SK-N-SH treated with all-trans-retinoic acid at 6 μM for 48 hours (cell line): ENCODE measurements around the gene RGS7.

Experiments used
- ARNTL ChIP-seq: fragments of 450-650 bp; formaldehyde crosslinking; IDR thresholded peaks from 2 replicates; pipeline ENCODE4 v1.5.0; 2020; ENCODE audit warnings: low read depth, mild to moderate bottlenecking, moderate library complexity, borderline replicate concordance
- BACH2 ChIP-seq: fragments of 250-450 bp; sonication (Bioruptor Pico); IDR thresholded peaks from 2 replicates; pipeline ENCODE4 v1.9.0; 2021; ENCODE audit warnings: mild to moderate bottlenecking, borderline replicate concordance
- ESRRG ChIP-seq: fragments of 250-450 bp; sonication (Bioruptor Pico); IDR thresholded peaks from 2 replicates; pipeline ENCODE4 v1.6.1; 2021; ENCODE audit warnings: mild to moderate bottlenecking
- RARB ChIP-seq: fragments of 250-450 bp; sonication (Bioruptor Pico); IDR thresholded peaks from 2 replicates; pipeline ENCODE4 v1.8.0; 2021; ENCODE audit warnings: mild to moderate bottlenecking, moderate library complexity
- ZFP3 ChIP-seq: fragments of 250-450 bp; sonication (Bioruptor Pico); IDR thresholded peaks from 2 replicates; pipeline ENCODE4 v1.5.0; 2020; ENCODE audit warnings: mild to moderate bottlenecking, moderate library complexity
- TF ChIP-seq, protein P1 (sequence below): fragments of 250-450 bp; sonication (Bioruptor Pico); IDR thresholded peaks from 2 replicates; pipeline ENCODE4 v1.5.1; 2020; ENCODE audit warnings: low read depth, mild to moderate bottlenecking, moderate library complexity
- TF ChIP-seq, protein P2 (sequence below): fragments of 250-450 bp; sonication (Bioruptor Pico); IDR thresholded peaks from 2 replicates; pipeline ENCODE4 v1.8.0; 2020; ENCODE audit warnings: mild to moderate bottlenecking, moderate library complexity, borderline replicate concordance

DNA sequence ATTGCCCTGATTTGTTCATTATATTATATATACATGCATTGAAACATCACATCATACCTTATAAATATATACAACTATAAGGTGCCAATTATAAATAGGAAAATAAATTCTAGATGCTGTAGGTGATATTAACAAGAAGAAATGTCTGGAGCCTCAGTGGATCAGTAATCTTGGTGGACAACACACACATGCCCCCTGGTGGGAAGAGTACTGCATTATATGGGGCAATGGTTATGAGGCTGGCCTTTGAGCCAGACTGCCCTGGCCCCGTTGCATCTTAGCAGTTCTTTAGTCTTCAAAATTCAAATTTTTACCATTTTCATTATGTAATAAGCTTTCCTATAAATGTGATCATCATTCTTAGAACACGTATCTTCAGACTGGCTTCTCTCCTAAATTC, 410.1 kb downstream of the RGS7 start:
- TF ChIP-seq, protein P1, sequence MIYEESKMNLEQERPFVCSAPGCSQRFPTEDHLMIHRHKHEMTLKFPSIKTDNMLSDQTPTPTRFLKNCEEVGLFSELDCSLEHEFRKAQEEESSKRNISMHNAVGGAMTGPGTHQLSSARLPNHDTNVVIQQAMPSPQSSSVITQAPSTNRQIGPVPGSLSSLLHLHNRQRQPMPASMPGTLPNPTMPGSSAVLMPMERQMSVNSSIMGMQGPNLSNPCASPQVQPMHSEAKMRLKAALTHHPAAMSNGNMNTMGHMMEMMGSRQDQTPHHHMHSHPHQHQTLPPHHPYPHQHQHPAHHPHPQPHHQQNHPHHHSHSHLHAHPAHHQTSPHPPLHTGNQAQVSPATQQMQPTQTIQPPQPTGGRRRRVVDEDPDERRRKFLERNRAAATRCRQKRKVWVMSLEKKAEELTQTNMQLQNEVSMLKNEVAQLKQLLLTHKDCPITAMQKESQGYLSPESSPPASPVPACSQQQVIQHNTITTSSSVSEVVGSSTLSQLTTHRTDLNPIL (CRISPR knock-in tag): no peak
- TF ChIP-seq ZFP3 (CRISPR knock-in tag) (no peak), BACH2 (no peak), ARNTL (CRISPR knock-in tag) (no peak), RARB (CRISPR knock-in tag) (no peak), ESRRG (no peak)
- TF ChIP-seq, protein P2, sequence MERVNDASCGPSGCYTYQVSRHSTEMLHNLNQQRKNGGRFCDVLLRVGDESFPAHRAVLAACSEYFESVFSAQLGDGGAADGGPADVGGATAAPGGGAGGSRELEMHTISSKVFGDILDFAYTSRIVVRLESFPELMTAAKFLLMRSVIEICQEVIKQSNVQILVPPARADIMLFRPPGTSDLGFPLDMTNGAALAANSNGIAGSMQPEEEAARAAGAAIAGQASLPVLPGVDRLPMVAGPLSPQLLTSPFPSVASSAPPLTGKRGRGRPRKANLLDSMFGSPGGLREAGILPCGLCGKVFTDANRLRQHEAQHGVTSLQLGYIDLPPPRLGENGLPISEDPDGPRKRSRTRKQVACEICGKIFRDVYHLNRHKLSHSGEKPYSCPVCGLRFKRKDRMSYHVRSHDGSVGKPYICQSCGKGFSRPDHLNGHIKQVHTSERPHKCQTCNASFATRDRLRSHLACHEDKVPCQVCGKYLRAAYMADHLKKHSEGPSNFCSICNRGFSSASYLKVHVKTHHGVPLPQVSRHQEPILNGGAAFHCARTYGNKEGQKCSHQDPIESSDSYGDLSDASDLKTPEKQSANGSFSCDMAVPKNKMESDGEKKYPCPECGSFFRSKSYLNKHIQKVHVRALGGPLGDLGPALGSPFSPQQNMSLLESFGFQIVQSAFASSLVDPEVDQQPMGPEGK (CRISPR knock-in tag): no peak
